Measurements from ENCODE around the gene SULT2A1.

DNA sequence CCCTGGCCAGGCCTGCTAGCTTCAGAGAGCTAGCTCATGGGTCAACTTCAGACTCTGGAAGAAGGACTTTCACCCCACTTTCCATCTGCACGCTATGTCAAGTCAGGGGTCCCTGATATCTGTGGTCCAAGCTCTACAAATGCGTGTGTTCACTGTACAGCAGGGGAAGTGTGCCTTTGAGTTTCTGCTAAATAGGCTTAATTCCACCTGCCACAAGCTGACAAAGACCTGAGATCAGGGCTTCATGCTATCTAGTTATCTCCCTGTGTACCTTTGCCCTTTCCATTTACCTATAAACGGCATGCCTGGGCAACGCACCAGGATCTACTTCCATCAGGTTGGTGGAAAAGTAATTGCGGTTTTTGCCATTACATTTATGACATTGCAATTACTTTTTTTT, 10.7 kb upstream of the SULT2A1 start:
- TF ChIP-seq, protein P1, sequence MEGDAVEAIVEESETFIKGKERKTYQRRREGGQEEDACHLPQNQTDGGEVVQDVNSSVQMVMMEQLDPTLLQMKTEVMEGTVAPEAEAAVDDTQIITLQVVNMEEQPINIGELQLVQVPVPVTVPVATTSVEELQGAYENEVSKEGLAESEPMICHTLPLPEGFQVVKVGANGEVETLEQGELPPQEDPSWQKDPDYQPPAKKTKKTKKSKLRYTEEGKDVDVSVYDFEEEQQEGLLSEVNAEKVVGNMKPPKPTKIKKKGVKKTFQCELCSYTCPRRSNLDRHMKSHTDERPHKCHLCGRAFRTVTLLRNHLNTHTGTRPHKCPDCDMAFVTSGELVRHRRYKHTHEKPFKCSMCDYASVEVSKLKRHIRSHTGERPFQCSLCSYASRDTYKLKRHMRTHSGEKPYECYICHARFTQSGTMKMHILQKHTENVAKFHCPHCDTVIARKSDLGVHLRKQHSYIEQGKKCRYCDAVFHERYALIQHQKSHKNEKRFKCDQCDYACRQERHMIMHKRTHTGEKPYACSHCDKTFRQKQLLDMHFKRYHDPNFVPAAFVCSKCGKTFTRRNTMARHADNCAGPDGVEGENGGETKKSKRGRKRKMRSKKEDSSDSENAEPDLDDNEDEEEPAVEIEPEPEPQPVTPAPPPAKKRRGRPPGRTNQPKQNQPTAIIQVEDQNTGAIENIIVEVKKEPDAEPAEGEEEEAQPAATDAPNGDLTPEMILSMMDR (optimal IDR thresholded peaks at IDR 0.05 in 1 of 3, IDR thresholded peaks at IDR 0.05 in 1 of 3, conservative IDR thresholded peaks at IDR 0.05 in 1 of 3; ENCODE audit: extremely low read depth in 1 of 3, insufficient read depth in 2 of 3, low read length in 3 of 3): no peak
- no peak for TF ChIP-seq EZH2 (IDR thresholded peaks at IDR 0.05; ENCODE audit: low read length)
